GM18951 (cell line): ENCODE data around the gene PTPRB.

Experiments used
- POLR2A ChIP-seq: IDR thresholded peaks from 4 replicates; pipeline ENCODE4 v1.6.1; 2011; ENCODE audit warnings: mild to moderate bottlenecking; ENCODE audit not compliant: insufficient read length, insufficient read depth; ENCODE audit errors: extremely low read depth
- in situ Hi-C: fragments of 300-500 bp; cut with MboI; formaldehyde crosslinking; loops from one replicate; pipeline ENCODE4 v1.12.0; 2022; ENCODE audit warnings: low sequenced_read_pairs, mixed read lengths, inconsistent platforms; ENCODE audit not compliant: unreplicated experiment

PTPRB gene

GRCh38 chr12:70560671-70561070 is 76.6 kb downstream of the PTPRB start:
- no peak for TF ChIP-seq POLR2A
- in situ Hi-C loops, result no loop called here

GRCh38 chr12:70559390-70559789 is 77.8 kb downstream of the PTPRB start:
- in situ Hi-C loops, result no loop called here
- TF ChIP-seq POLR2A, result no peak

- no peak for TF ChIP-seq POLR2A
- in situ Hi-C loops, result no loop called here
Measured at GRCh38 chr12:70557583-70558191, 79.5 kb downstream of the PTPRB start.

GRCh38 chr12:70556179-70556869 is 80.9 kb downstream of the PTPRB start:
- TF ChIP-seq POLR2A, result no peak

GRCh38 chr12:70555081-70555480 is 82.1 kb downstream of the PTPRB start:
- in situ Hi-C loops, result no loop called here
- TF ChIP-seq POLR2A, result no peak

More at GRCh38 chr12:70556179-70556869, 80.9 kb downstream of the PTPRB start:
- in situ Hi-C loops, result no loop called here

GRCh38 chr12:70553391-70553859 is 83.8 kb downstream of the PTPRB start:
- in situ Hi-C loops, result no loop called here
- TF ChIP-seq POLR2A, result no peak

GRCh38 chr12:70551731-70552130 is 85.5 kb downstream of the PTPRB start:
- in situ Hi-C loops, result no loop called here
- TF ChIP-seq POLR2A, result no peak

GRCh38 chr12:70550180-70550577 is 87.0 kb downstream of the PTPRB start:
- in situ Hi-C loops, result no loop called here
- no peak for TF ChIP-seq POLR2A

GRCh38 chr12:70549340-70550179 is 87.7 kb downstream of the PTPRB start:
- in situ Hi-C loops, result no loop called here
- no peak for TF ChIP-seq POLR2A

GRCh38 chr12:70543444-70543843 is 93.8 kb downstream of the PTPRB start:
- in situ Hi-C loops, result no loop called here
- no peak for TF ChIP-seq POLR2A

GRCh38 chr12:70540996-70541395 is 96.2 kb downstream of the PTPRB start:
- in situ Hi-C loops, result no loop called here
- TF ChIP-seq POLR2A, result no peak

GRCh38 chr12:70536650-70537049 is 100.6 kb downstream of the PTPRB start:
- no peak for TF ChIP-seq POLR2A
- in situ Hi-C loops, result no loop called here

GRCh38 chr12:70535896-70536374 is 101.3 kb downstream of the PTPRB start:
- TF ChIP-seq POLR2A, result no peak
- in situ Hi-C loops, result no loop called here
